Motor neuron (in vitro differentiated cells): ENCODE measurements around the gene HEXB. TPM values are rescaled to one million over a fixed set of nuclear protein-coding genes. Genes with fewer than 3 reads are reported as not detected.

Source experiments
- ATAC-seq, 8 experiments: fragments of 200-7000 bp; cut with Tn5 transposase; replicated peaks in 6 of 8; 2 replicates each; pipeline ENCODE4 v1.8.0; 2021; ENCODE audit warnings: mild to moderate bottlenecking in 8 of 8, moderate library complexity in 8 of 8
- H3K27ac ChIP-seq, 2 donors: fragments of 250-450 bp; sonication (Bioruptor Pico); 2 replicates each; pipeline ENCODE4 v1.9.0; 2021; ENCODE audit warnings: antibody characterized with exemption in 2 of 2, mild to moderate bottlenecking in 2 of 2, moderate library complexity in 1 of 2
- H3K4me1 ChIP-seq, 2 donors: fragments of 250-450 bp; sonication (Bioruptor Pico); replicated peaks in 1 of 2; 2 replicates each; pipeline ENCODE4 v1.6.1; 2021; ENCODE audit warnings: antibody characterized with exemption in 2 of 2, mild to moderate bottlenecking in 2 of 2, moderate library complexity in 1 of 2
- H3K4me3 ChIP-seq, 5 donors: fragments of 250-450 bp; sonication (Bioruptor Pico); 2 replicates each; pipeline ENCODE4 v1.9.0; 2021; ENCODE audit warnings: antibody characterized with exemption in 5 of 5, mild to moderate bottlenecking in 5 of 5, moderate library complexity in 4 of 5
- WGBS, 10 experiments: fragments of 450-650 bp; shearing (Covaris generic); methylation state at CpG; one replicate each; pipeline ENCODE4 v1.0.0; 2022; 5-methylcytosine and 5-hydroxymethylcytosine counted together
- in situ Hi-C, 9 experiments: fragments of 400-800 bp; cut with MboI; loops; one replicate each; pipeline ENCODE4 v1.15.0; 2021; ENCODE audit warnings: low sequenced_read_pairs in 9 of 9, low pct_unique_long_range_greater_than_20kb in 2 of 9; ENCODE audit not compliant: unreplicated experiment in 9 of 9
- total RNA-seq, 8 experiments: library from RNA; unstranded; fragments of 300-600 nt; gene quantifications; 2 replicates each; pipeline versions ENCODE4 v1.2.3 to v1.2.4, GENCODE V29; 2022

Gene HEXB
- total RNA-seq, result 100 to 1,000 TPM in 2 of 8 experiments, 10 to 100 TPM in 6; 21.8 to 275 (median 46.6) TPM

DNA sequence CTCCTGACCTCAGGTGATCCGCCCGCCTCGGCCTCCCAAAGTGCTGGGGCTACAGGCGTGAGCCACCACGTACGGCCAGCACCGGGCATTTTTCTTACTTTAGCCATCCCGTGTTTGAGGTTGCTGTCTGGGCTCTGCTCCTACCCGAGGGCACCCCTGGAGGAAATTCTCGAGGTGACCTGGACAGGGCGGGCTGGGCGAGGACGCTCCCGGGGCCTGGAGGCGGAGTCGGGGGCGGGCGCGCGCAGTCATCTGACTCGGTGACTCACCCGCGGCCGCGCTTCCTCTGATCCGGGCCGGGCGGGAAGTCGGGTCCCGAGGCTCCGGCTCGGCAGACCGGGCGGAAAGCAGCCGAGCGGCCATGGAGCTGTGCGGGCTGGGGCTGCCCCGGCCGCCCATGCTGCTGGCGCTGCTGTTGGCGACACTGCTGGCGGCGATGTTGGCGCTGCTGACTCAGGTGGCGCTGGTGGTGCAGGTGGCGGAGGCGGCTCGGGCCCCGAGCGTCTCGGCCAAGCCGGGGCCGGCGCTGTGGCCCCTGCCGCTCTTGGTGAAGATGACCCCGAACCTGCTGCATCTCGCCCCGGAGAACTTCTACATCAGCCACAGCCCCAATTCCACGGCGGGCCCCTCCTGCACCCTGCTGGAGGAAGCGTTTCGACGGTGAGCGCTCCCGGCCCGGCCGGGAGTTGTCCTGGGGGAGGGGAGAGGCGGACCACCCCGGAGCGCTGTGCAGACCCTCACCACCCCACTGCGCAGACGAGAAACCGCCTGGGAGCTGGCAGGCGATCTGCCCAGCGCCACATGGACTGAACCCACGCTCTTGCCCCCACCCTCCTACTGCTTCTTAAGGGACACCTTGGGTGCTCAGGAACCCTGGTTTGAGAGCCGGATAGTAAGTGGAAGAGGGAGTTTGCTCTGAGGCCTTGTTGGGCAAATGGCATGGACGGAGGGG is at the start of gene HEXB:
HEXB (plus strand) TSS at position 334 of the 952 bp plus-strand sequence; CDS start at position 362, 28 bp downstream.
- peak within 1 kb of the TSS; percentile 52 to 87 (median 76) for H3K4me3 ChIP-seq
- H3K4me1 ChIP-seq, result peaks cover 4 to 7% of the 10 kb centered on the region in 2 donors
- ATAC-seq, result peak; percentile 90 to 98 (median 96)
- peak within 1 kb of the TSS in 1 of 2 donors; percentile 1 for H3K27ac ChIP-seq
- 0 to 60% (median 0%) methylated on average over 1 to 17 of the region's 78 CpGs; no CpG with 5 or more reads in 4 of the 10 experiments for WGBS, 10 experiments
- in situ Hi-C loops, result no loop called here

GRCh38 chr5:74636149-74636548 is 48.9 kb upstream of the HEXB start:
- in situ Hi-C loops, result loop anchor here in 2 of 9 experiments (25.0 kb wide), 2 partner anchors 599 to 649 kb away; no protein-coding TSS in a partner anchor
- ATAC-seq, result no peak
- 91 to 100% (median 97%) methylated on average over 1 to 11 of the region's 12 CpGs; no CpG with 5 or more reads in 3 of the 10 experiments for WGBS, 10 experiments
- H3K4me1 ChIP-seq, result peaks cover 23 to 31% of the 10 kb centered on the region in 2 donors
- H3K27ac ChIP-seq, result no peak overlapping the region
- no peak overlapping the region for H3K4me3 ChIP-seq

GRCh38 chr5:74636552-74636951 is 48.5 kb upstream of the HEXB start:
- no peak for ATAC-seq
- Histone ChIP-seq H3K4me1 (peaks cover 19 to 27% of the 10 kb centered on the region in 2 donors), H3K27ac (no peak overlapping the region), H3K4me3 (no peak overlapping the region)
- in situ Hi-C loops, result loop anchor here in 2 of 9 experiments (25.0 kb wide), 2 partner anchors 599 to 649 kb away; no protein-coding TSS in a partner anchor
- WGBS, 10 experiments, result 90 to 100% (median 100%) methylated on average over 1 to 4 of the region's 4 CpGs

DNA sequence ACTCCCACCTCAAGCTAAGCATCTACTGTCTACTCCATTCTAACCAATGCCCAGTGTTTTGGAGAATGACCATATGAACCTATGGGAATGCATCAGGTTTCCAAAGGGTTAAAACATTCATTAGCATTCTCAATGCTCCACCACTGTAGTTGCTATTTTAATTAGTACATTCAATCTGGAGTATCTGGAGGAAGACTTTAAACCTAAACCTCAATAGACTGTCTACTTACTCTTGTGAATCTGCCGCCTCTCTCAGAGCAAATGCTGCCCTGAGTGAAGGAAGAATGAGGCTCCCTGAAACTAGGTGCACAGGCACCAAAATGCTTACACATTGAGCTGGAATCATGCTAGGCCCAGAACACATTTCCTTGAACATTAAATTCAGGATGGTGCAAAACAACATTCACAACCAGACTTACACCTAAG is 46.5 kb upstream of the HEXB start:
- H3K4me1 ChIP-seq, result peaks cover 10 to 16% of the 10 kb centered on the region in 2 donors
- 50 to 100% (median 70%) methylated on average over 1 of the region's 1 CpG; no CpG with 5 or more reads in 7 of the 10 experiments for WGBS, 10 experiments
- no peak overlapping the region for H3K27ac ChIP-seq
- in situ Hi-C loops, result loop anchor here in 2 of 9 experiments (25.0 kb wide), 2 partner anchors 601 to 651 kb away; no protein-coding TSS in a partner anchor
- H3K4me3 ChIP-seq, result peak overlapping the region; percentile 58 to 78 (median 64)
- no peak for ATAC-seq

DNA sequence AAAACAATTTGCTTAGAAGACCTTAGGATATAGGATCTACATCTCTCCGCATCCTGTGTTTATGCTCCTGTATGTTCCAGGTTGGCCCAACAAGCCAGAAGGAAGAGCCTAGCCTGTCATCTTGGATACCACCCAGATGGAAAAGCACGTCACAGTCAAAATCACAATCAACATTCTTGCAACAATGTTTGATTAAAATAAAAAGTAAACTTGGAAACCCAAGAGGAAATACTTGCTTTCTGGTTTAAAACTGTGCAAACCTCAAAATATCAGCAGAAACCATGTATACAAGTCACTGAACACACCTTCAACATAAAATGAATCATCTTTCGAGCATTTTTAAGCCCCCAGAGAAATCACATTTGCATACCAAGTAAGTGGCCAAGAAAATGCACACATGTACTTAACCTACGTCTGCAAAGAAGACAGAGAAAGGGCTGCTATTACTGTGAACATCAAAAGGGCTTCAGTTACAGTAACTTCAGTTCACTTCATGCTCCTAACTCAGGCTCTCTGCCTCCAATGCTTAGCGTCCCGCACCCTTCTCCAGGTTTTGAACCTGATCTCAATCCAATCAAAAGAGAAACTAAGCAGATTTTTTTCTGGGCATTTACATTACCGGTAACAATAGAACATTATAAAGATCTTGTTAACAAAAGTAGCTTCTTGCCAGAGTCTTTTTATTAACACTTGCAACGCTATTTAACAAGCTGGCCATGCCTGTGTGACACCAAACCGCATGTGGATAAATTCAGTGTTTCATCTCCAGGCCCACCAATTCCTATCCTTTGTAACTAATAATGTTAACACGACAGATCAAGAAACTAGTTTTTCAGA is 45.8 kb upstream of the HEXB start:
- Histone ChIP-seq H3K4me3 (peak overlapping the region; percentile 58 to 78 (median 64)), H3K27ac (no peak overlapping the region), H3K4me1 (peaks cover 5 to 15% of the 10 kb centered on the region in 2 donors)
- peak in 1 of 8 experiments; percentile 2 for ATAC-seq
- in situ Hi-C loops, result loop anchor here in 2 of 9 experiments (25.0 kb wide), 2 partner anchors 602 to 652 kb away; no protein-coding TSS in a partner anchor
- 0 to 10% (median 3%) methylated on average over 3 to 10 of the region's 10 CpGs for WGBS, 10 experiments

DNA sequence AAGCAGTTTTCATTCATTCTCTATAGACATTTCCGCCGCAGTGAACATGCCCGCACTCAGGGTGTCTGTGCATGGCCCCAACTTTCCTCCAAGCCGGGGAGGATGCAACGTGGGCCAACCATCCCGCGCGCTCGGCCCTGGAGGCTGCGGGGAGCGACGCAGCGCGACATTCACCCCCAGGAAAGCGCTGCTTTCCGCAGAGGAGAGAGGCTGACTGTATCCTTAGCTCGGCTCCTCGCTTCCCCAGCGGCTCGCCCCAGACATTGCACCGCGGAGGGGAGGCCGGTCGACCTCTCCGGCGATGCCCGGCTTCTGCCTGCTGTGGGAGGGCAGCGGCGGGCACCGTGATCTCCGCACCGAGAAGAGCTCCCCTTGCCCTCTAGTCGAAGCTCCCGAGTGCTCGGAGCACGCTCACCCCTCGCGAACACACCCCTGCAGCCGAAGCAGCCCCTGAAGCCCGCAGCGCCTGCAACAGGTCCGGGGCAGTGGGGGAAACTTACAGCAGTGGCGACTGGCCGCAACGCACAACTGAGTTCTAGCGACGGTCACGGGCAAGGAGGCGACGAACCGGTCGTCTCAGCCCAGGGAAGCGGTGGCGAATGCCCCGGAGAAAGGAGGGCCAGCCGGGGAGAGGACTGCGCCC is 45.1 kb upstream of the HEXB start:
- 0 to 3% (median 1%) methylated on average over 3 to 12 of the region's 57 CpGs; no CpG with 5 or more reads in 4 of the 10 experiments for WGBS, 10 experiments
- Histone ChIP-seq H3K4me1 (peaks cover 5 to 15% of the 10 kb centered on the region in 2 donors), H3K27ac (peak overlapping the region in 1 of 2 donors; percentile 80), H3K4me3 (peak overlapping the region; percentile 58 to 78 (median 64))
- in situ Hi-C loops, result loop anchor here in 8 of 9 experiments (5.0 to 25.0 kb wide), 6 partner anchors 603 to 745 kb away; no protein-coding TSS in a partner anchor
- peak; percentile 25 to 61 (median 51) for ATAC-seq

DNA sequence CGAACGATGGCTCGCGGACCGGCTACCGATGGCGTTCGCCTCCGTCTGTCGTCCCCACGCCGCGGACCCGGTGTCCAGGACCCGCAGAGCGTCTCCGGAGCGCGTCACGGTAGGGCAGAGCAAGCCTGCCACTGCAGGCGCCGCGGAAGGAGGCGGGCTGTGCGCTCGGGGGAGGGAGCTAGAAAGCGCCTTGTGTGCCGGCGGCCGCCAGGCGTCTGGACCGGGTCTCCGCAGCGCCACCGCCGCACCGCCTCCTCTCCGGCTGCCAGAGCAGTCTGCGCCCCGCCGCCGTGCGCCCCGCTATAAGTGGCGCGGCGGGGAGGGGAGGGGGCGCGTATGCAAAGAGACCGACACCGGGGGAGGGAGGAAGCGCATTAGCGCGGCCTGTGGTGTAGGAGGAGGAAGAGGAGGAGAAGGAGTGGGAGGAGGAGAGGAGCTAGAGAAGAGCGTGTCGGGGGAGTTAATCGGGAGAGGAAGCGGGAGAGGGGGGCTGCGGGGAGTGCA is 44.5 kb upstream of the HEXB start, which contains the start of gene ENC1:
ENC1 (minus strand) TSS at position 279 of the 504 bp plus-strand sequence. CDS start 4,243 bp downstream, outside the sequence.
- WGBS, 10 experiments, result 0% methylated on average over 7 to 16 of the region's 59 CpGs; no CpG with 5 or more reads in 8 of the 10 experiments
- ATAC-seq, result peak; percentile 66 to 85 (median 81)
- in situ Hi-C loops, result loop anchor here in 8 of 9 experiments (5.0 to 25.0 kb wide), 6 partner anchors 603 to 746 kb away; no protein-coding TSS in a partner anchor
- Histone ChIP-seq H3K4me1 (peaks cover 5 to 15% of the 10 kb centered on the region in 2 donors), H3K27ac (peak within 1 kb of the TSS in 1 of 2 donors; percentile 80), H3K4me3 (peak within 1 kb of the TSS; percentile 58 to 78 (median 64))

- peak overlapping the region; percentile 58 to 78 (median 64) for H3K4me3 ChIP-seq
- peaks cover 5 to 15% of the 10 kb centered on the region in 2 donors for H3K4me1 ChIP-seq
- H3K27ac ChIP-seq, result peak overlapping the region in 1 of 2 donors; percentile 80
- ATAC-seq, result peak; percentile 31 to 56 (median 51)
- in situ Hi-C loops, result loop anchor here in 8 of 9 experiments (5.0 to 25.0 kb wide), 6 partner anchors 604 to 746 kb away; no protein-coding TSS in a partner anchor
- WGBS, 10 experiments, result 0 to 10% (median 1%) methylated on average over 2 to 16 of the region's 47 CpGs; no CpG with 5 or more reads in 1 of the 10 experiments
Measured at GRCh38 chr5:74640954-74641734, 43.9 kb upstream of the HEXB start.

GRCh38 chr5:74641735-74642542 is 43.1 kb upstream of the HEXB start:
- peak overlapping the region; percentile 58 to 78 (median 64) for H3K4me3 ChIP-seq
- H3K27ac ChIP-seq, result peak overlapping the region in 1 of 2 donors; percentile 14
- WGBS, 10 experiments, result 0 to 26% (median 9%) methylated on average over 3 to 24 of the region's 28 CpGs; no CpG with 5 or more reads in 2 of the 10 experiments
- in situ Hi-C loops, result loop anchor here in 8 of 9 experiments (5.0 to 25.0 kb wide), 6 partner anchors 605 to 747 kb away; no protein-coding TSS in a partner anchor
- peaks cover 5 to 15% of the 10 kb centered on the region in 2 donors for H3K4me1 ChIP-seq
- peak in 5 of 8 experiments; percentile 2 to 10 (median 4) for ATAC-seq

GRCh38 chr5:74642543-74642863 is 42.5 kb upstream of the HEXB start:
- WGBS, 10 experiments, result 83 to 100% (median 92%) methylated on average over 2 to 5 of the region's 6 CpGs; no CpG with 5 or more reads in 1 of the 10 experiments
- no peak for ATAC-seq
- Histone ChIP-seq H3K4me3 (no peak overlapping the region), H3K4me1 (peaks cover 5 to 15% of the 10 kb centered on the region in 2 donors), H3K27ac (no peak overlapping the region)
- in situ Hi-C loops, result loop anchor here in 8 of 9 experiments (5.0 to 25.0 kb wide), 6 partner anchors 605 to 748 kb away; no protein-coding TSS in a partner anchor
